ENCODE data around the gene GIPC1. TPM values are rescaled to one million over a fixed set of nuclear protein-coding genes. Genes with fewer than 3 reads are reported as not detected.

Gene GIPC1
- total and polyA plus RNA-seq, 9 of the 15 experiments (the other 6 are each of a cell fraction or from before 2014, with no cell fraction given), result 0.49 to 54.7 (median 24.8) TPM

- TF ChIP-seq ZFP36 (IDR thresholded peaks at IDR 0.05; ENCODE audit: low read depth, low read length, partially characterized antibody), result peak; percentile 63
- 0 out of 2 replicates have a peak, but pooled peaks have one; percentile 37 for TF ChIP-seq FOXK1 (CRISPR knock-in tag; IDR thresholded peaks at IDR 0.05; ENCODE audit: borderline replicate concordance)
Measured at GRCh38 chr19:14496834-14497227, 904 bp upstream of the GIPC1 start (continued).

- H3K9me3 ChIP-seq (replicated peaks; ENCODE audit: control insufficient read depth, insufficient read depth, low read depth, low read length), result no peaks in the 10 kb centered on the region
- no TSS peak for BruUV-seq (replicated peaks)
- H3K9me1 ChIP-seq (ENCODE audit: control insufficient read depth, insufficient read depth, low read length), result no peaks in the 10 kb centered on the region
- in situ Hi-C loops (cut with MboI) (no loop called here), intact Hi-C loops (cut with micrococcal nuclease) (no loop called here)
- H3K79me2 ChIP-seq (ENCODE audit: control insufficient read depth, insufficient read depth, low read length), result peaks cover 5% of the 10 kb centered on the region; the same call in 2 of the 3 replicates
- peak overlapping the region; percentile 68 for H3K4me3 ChIP-seq
- peaks cover 6% of the 10 kb centered on the region; the same call in 1 of the 3 replicates for H3K36me3 ChIP-seq (ENCODE audit: control insufficient read depth, insufficient read depth, low read length)
- H3K9ac ChIP-seq (ENCODE audit: insufficient read depth in 1 of 2, low read depth in 2 of 2, low read length in 2 of 2), result peak overlapping the region; percentile 51 to 86
- peak overlapping the region; percentile 49 for H2AFZ ChIP-seq (ENCODE audit: low read depth, low read length)
- DNase-seq (ENCODE audit: extremely low read depth in 1 of 4, low spot score in 3 of 4), result peak in 3 of 4 experiments; percentile 44 to 74 (median 73)
- ATAC-seq, result peak; percentile 6
- WGBS (ENCODE audit: insufficient coverage, low coverage, missing lambda C conversion rate), result 0% methylated on average over 3 of the region's 28 CpGs
- peak overlapping the region; percentile 59; the same call in 1 of the 3 replicates for H3K27ac ChIP-seq (ENCODE audit: extremely low read depth, low read depth, low read length)
- no peak for FAIRE-seq
- H3K4me2 ChIP-seq (ENCODE audit: insufficient read depth, low read length), result peak overlapping the region; percentile 82
- no peaks in the 10 kb centered on the region for H3K27me3 ChIP-seq (ENCODE audit: control insufficient read depth in 2 of 2, insufficient read depth in 2 of 2, low read length in 2 of 2)
- POLR2A ChIA-PET, result interaction anchor here (1.5 to 1.8 kb wide), 2 partner anchors 15 to 20 kb away, joined by 5 to 6 read pairs; no protein-coding TSS in a partner anchor
- CTCF ChIA-PET (ENCODE audit: low intra/inter-chr PET ratio), result no interaction called here
- peaks cover 16 to 29% of the 10 kb centered on the region in 2 experiments; a peak in 4 of 5 replicates for H3K4me1 ChIP-seq (replicated peaks in 1 of 2; ENCODE audit: control insufficient read depth in 2 of 2, insufficient read depth in 2 of 2, low read length in 2 of 2)
- no peaks in the 10 kb centered on the region for H4K20me1 ChIP-seq (replicated peaks; ENCODE audit: control insufficient read depth, insufficient read depth, low read length)
- TF ChIP-seq ZBTB43 (CRISPR knock-in tag; IDR thresholded peaks at IDR 0.05), result no peak
- TF ChIP-seq CREM (IDR thresholded peaks at IDR 0.05; ENCODE audit: low read depth), result no peak
- TF ChIP-seq PHF8 (IDR thresholded peaks at IDR 0.05; ENCODE audit: borderline replicate concordance, low read length), result peak; percentile 37; the same call in 1 of the 2 replicates
- TF ChIP-seq ETV5 (CRISPR knock-in tag; IDR thresholded peaks at IDR 0.05; ENCODE audit: low read depth), result no peak
- no peak for TF ChIP-seq MYNN (IDR thresholded peaks at IDR 0.05)
- TF ChIP-seq MYNN (CRISPR knock-in tag; IDR thresholded peaks at IDR 0.05), result no peak
- TF ChIP-seq GTF2A2 (tag; IDR thresholded peaks at IDR 0.05), result no peak
- TF ChIP-seq ZBTB7A (IDR thresholded peaks at IDR 0.05; ENCODE audit: borderline replicate concordance, control insufficient read depth, low read depth, low read length), result peak; percentile 83; the same call in 1 of the 2 replicates
- TF ChIP-seq NCOR1 (IDR thresholded peaks at IDR 0.05), result no peak
- TF ChIP-seq SP2 (IDR thresholded peaks at IDR 0.05; ENCODE audit: extremely low read depth, low read depth, low read length, poor library complexity, severe bottlenecking), result no peak
- no peak for TF ChIP-seq RBM34 (IDR thresholded peaks at IDR 0.05; ENCODE audit: borderline replicate concordance, insufficient read depth, low read length)
- no peak for TF ChIP-seq NFIC (IDR thresholded peaks at IDR 0.05)
- no peak for TF ChIP-seq ZNF146 (CRISPR knock-in tag; IDR thresholded peaks at IDR 0.05; ENCODE audit: unreplicated experiment)
- TF ChIP-seq DEAF1 (CRISPR knock-in tag; IDR thresholded peaks at IDR 0.05), result no peak
- TF ChIP-seq NFE2 (IDR thresholded peaks at IDR 0.05; ENCODE audit: low read depth), result no peak
- TF ChIP-seq NR2C2 (CRISPR knock-in tag; IDR thresholded peaks at IDR 0.05), result no peak
- TF ChIP-seq NR2C2 (tag; IDR thresholded peaks at IDR 0.05), result no peak
- TF ChIP-seq SREBF2 (CRISPR knock-in tag; IDR thresholded peaks at IDR 0.05), result no peak
- no peak for TF ChIP-seq ZFP36 (IDR thresholded peaks at IDR 0.05; ENCODE audit: low read depth, low read length, partially characterized antibody)
- no peak for TF ChIP-seq RAD51 (IDR thresholded peaks at IDR 0.05; ENCODE audit: borderline replicate concordance, low read depth)
Measured at GRCh38 chr19:14495672-14496028, 277 bp downstream of the GIPC1 start.

Measured in K562 (cell line).